ENCODE measurements around the gene NHLRC3.
A peak's percentile ranks its signal among the peaks of the same experiment; 100 is the strongest.
"Not testable (repeated sequence)": the region's sequence is repeated elsewhere in the genome, so short reads cannot be mapped to it uniquely, and the experiment has no call there.

Gene NHLRC3

DNA sequence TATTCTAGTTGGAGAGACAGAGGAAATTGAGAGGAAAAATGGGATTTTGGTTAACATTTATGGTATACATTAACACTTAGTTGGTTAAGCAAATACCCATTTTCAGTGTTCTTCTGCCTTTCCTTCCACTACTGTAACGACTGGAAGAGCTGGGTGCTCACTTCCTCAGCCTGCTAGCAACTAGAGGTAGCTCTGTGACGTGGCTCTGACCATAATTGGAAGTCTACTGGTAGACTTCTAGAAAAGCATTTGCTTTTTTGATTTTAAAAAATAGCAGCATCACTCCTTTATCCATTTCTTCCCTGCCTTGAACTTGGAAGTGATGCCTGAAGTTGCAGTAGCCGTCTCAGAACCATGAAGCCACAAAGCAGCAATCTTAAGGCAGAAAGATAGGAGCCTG, 15.9 kb downstream of the NHLRC3 start:
- TF ChIP-seq, protein P1, sequence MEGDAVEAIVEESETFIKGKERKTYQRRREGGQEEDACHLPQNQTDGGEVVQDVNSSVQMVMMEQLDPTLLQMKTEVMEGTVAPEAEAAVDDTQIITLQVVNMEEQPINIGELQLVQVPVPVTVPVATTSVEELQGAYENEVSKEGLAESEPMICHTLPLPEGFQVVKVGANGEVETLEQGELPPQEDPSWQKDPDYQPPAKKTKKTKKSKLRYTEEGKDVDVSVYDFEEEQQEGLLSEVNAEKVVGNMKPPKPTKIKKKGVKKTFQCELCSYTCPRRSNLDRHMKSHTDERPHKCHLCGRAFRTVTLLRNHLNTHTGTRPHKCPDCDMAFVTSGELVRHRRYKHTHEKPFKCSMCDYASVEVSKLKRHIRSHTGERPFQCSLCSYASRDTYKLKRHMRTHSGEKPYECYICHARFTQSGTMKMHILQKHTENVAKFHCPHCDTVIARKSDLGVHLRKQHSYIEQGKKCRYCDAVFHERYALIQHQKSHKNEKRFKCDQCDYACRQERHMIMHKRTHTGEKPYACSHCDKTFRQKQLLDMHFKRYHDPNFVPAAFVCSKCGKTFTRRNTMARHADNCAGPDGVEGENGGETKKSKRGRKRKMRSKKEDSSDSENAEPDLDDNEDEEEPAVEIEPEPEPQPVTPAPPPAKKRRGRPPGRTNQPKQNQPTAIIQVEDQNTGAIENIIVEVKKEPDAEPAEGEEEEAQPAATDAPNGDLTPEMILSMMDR (IDR thresholded peaks at IDR 0.05; ENCODE audit: insufficient read depth, low read depth, low read length, missing control alignments), result no peak
- DNase-seq (ENCODE audit: low read depth), result no peak
- H3K4me3 ChIP-seq (ENCODE audit: low read length), result no peak overlapping the region

DNA sequence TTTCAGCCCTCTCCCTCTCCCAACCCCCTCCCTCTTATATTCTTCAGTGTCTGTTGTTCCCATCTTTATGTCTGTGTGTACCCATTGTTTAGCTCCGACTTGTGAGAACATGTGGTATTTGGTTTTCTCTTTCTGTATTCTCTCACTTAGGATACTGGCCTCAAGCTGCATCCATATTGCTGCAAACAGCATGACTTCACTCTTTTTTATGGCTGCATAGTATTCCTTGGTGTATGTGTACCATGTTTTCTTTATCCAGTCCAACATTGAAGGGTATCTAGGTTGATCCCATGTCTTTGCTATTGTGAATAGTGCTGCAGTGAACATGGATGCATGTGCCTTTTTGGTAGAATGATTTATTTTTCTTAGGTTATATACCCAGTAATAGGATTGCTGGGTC, 17.8 kb downstream of the NHLRC3 start:
- TF ChIP-seq, protein P1 (IDR thresholded peaks at IDR 0.05; ENCODE audit: insufficient read depth, low read depth, low read length, missing control alignments), result no peak
- H3K4me3 ChIP-seq (ENCODE audit: low read length), result no peak overlapping the region
- DNase-seq (ENCODE audit: low read depth), result no peak

DNA sequence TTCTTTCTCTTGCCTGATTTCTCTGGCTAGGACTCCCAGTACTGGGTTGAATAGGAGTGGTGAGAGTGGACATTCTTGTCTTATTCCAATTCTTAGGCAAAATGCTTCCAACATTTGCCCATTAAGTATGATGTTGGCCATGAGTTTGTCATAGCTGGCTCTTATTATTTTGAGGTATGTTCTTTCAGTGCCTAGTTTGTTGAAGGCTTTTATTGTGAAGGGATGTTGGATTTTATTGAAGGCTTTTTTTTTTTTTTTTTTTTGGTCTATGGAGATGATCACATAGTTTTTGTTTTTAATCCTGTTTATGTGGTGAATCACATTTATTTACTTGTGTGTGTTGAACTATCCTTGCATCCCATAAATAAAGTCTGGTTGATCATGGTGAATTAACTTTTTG, 19.8 kb downstream of the NHLRC3 start:
- no peak overlapping the region for H3K4me3 ChIP-seq (ENCODE audit: low read length)
- DNase-seq (ENCODE audit: low read depth), result no peak
- TF ChIP-seq, protein P1 (IDR thresholded peaks at IDR 0.05; ENCODE audit: insufficient read depth, low read depth, low read length, missing control alignments), result no peak

DNA sequence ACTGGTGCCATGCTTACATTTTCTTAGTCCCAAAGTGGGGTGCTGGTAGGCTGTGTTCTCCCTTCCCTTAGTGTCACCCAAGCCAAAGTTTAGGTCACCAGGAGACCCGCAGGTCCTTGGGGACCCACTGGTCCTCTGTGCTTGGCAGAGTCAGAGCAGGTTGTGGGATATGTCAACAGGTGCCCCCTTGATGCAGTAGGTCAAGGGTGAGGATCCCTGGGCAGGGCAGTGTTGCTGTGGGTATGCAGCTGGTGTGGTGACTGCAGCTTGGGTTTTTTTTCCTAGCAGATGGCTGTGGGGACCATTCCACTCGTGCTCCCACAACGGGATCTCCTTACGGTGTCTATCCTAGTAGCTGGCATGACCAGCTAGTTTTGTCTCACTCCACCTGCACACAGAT, 23.7 kb downstream of the NHLRC3 start:
- no peak overlapping the region for H3K4me3 ChIP-seq (ENCODE audit: low read length)
- TF ChIP-seq, protein P1 (IDR thresholded peaks at IDR 0.05; ENCODE audit: insufficient read depth, low read depth, low read length, missing control alignments), result no peak
- DNase-seq (ENCODE audit: low read depth), result no peak

DNA sequence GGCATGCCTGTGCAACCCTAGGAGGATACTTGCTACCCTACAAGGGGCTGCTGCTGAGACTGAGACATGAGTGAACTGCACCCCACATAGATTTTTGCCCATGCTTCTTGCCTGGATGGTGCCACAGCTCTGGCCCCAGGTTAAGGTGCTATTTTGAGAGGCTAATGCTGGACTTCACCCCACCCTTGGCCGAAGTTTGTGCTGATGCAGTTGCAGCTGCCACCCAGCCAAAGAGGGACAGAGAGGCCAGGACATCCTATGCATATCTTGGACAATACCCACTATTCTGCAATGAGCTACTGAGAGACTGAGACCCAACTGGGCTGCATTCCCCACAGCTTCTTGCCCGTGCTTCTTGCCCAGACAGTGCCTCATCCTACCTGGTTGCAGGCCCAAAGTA, 34.6 kb downstream of the NHLRC3 start:
- H3K4me3 ChIP-seq (ENCODE audit: low read length), result no peak overlapping the region
- TF ChIP-seq, protein P1 (IDR thresholded peaks at IDR 0.05; ENCODE audit: insufficient read depth, low read depth, low read length, missing control alignments), result no peak
- no peak for DNase-seq (ENCODE audit: low read depth)

DNA sequence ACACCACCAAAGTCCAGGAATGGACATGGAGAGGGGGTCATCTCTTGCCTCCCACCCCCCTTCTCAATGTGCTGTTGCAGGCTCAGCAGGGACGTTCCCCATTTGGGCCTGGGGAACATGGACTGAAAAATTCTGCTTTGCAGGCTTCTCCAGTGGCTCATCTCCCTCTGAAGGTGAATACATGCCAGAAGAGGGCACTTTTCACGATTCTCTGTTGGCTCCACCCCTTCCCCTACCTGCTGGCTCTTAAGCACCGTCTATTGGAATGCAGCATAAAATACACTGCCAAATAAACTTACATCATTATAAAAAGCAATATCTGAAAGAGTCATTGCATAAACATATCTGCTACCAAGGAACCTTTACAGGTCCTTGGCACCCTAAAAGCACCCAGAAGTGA, 35.7 kb downstream of the NHLRC3 start:
- TF ChIP-seq, protein P1 (IDR thresholded peaks at IDR 0.05; ENCODE audit: insufficient read depth, low read depth, low read length, missing control alignments), result no peak
- no peak overlapping the region for H3K4me3 ChIP-seq (ENCODE audit: low read length)
- DNase-seq (ENCODE audit: low read depth), result peak; percentile 23

DNA sequence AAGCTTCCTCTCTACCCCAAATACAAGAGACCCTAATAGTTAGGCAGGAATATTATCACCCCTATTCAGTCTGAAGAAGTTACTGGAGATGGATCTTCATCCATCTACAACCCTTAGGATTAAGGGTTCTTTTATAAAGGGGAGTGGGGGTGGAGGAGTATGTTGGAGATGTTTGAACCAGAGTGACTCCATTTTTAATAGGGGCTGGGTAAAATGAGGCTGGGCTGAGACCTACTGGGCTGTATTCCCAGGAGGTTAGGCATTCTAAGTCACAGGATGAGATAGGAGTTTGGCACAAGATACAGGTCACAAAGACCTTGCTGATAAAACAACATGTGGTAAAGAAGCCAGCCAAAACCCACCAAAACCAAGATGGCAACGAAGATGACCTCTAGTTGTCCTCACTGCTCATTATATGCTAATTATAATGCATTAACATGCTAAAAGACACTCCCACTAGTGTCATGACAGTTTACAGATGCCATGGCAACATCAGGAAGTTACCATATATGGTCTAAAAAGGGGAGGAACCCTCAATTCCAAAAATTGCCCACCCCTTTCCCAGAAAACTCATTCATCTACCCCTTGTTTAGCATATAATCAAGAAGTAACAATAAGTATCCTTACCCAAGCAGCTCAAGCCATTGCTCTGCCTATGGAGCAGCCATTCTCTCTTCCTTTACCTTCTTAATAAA, 48.1 kb downstream of the NHLRC3 start:
- not testable (repeated sequence) for H3K4me3 ChIP-seq (ENCODE audit: low read length); DNase-seq (ENCODE audit: low read depth)

Measured in epithelial cell of esophagus (primary cell).